A549 treated with RU486 at 1 μM for 4 hours (cell line): ENCODE results near the gene PCDH12. TPM values are rescaled to one million over a fixed set of nuclear protein-coding genes. Genes with fewer than 3 reads are reported as not detected.

ENCODE experiments used
- total RNA-seq: library from RNA; stranded (reverse); fragments of 200-300 nt; extraction: Qiagen RNA extraction; gene quantifications from 5 replicates; pipeline ENCODE4 v1.2.3, GENCODE V29; 2022; ENCODE audit warnings: low read depth

Gene PCDH12
- total RNA-seq: not detected in 5 replicates

DNA sequence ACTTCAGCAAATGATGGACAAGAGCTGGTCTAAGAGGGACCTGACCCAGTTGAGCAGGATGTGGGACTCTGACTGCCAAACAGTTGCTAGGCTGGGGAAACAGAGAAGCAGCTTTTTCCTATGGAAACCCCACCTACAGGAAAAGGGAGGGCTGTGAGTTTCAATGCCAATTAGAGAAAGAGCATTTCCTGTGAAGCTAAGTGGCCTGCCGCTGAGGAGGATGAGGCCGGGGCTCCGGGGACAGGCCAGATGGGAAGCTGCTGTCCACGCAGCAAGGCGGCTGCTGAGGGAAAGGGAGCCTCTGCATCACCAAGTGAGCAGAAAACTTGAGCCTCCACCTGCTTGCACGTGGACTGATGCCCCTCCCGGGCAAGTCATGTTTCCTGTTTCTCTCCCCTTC, at the start of gene PCDH12:
PCDH12 (minus strand) TSS at position 90 of the 400 bp plus-strand sequence. CDS start 351 bp downstream, outside the sequence.

GRCh38 chr5:141968914-141969608, 11.1 kb upstream of the PCDH12 start, which contains the start of gene RNF14:
Gene RNF14 (plus strand): TSS chr5:141969105. CDS start chr5:141973589, 4,484 bp downstream.

DNA sequence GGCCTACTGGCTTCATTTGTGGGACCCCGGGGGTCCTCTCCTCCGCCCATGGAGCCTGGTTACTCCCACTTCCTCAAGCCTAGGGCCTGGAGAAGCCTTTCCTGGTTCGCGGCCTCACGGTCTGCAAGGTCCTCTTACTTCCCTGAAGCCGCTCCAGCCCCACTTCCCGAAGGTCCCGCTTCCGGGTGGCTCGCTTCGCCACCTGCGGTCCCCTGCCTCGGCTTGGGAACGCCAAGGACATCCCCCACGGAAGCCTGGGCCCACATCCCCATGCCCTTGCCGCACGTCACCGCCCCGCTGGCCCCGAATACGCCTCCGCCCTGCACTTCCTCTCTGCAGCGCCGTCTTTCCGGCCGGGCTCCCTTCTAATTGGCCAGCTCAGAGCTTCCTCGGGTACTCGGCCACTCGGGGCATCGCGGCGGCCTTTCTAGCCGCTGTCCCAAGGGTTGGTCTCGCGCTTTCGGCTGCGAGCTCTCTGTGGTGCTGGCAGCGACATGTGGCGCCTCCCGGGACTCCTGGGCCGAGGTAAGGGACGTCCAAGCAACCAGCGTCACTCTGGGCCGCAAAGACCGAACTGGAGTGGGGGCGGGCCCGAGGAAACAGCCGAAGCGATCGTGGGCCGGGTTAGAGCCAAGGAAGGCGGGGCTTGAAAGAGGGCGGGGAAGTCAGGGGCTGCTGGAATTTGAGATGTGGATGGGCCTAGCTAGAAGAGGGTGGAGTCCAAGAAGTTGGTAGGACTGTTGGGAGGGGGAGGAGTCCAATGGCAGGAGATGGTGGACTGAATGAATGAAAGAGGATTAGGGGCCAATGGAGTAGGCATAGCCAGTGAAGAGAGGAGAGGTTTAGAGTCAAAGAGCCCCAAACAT, 34.3 kb downstream of the PCDH12 start, which contains the start of gene DELE1:
DELE1 (plus strand) TSS at position 424 of the 866 bp plus-strand sequence; CDS start at position 495, 71 bp downstream.

Other genes with a start within 250 kb of the PCDH12 start
- 1.5 to 3.0 TPM (median 2.0 TPM) in 5 replicates for gene PCDH1, start 79.8 kb downstream of the PCDH12 start, total RNA-seq
- gene DELE1, start 34.3 kb downstream of the PCDH12 start, total RNA-seq: 43.4 to 60.2 TPM (median 56.0 TPM) in 5 replicates
- 37.9 to 54.4 TPM (median 46.0 TPM) in 5 replicates for gene RNF14, start 10.9 kb upstream of the PCDH12 start, total RNA-seq
- gene GNPDA1, start 54.8 kb upstream of the PCDH12 start, total RNA-seq: 67.1 to 95.6 TPM (median 69.4 TPM) in 5 replicates
- gene NDFIP1, start 150.6 kb upstream of the PCDH12 start, total RNA-seq: 31.8 to 55.8 TPM (median 53.0 TPM) in 5 replicates